ENCODE data around the gene WNT7B.

- no peak for TF ChIP-seq CTCF (IDR thresholded peaks at IDR 0.05)
- no peak for TF ChIP-seq POLR2A (IDR thresholded peaks at IDR 0.05)
Observed at GRCh38 chr22:45880091-45880715, 96.8 kb downstream of the WNT7B start.

All from suprapubic skin (tissue), 3 donors.